ENCODE results near the gene B3GALNT1.
A peak's percentile ranks its signal among the peaks of the same experiment; 100 is the strongest.

Gene B3GALNT1

GRCh38 chr3:161073181-161073580 is 32.0 kb downstream of the B3GALNT1 start:
- DNase-seq (ENCODE audit: low spot score), result no peak

GRCh38 chr3:161072751-161073150 is 32.4 kb downstream of the B3GALNT1 start:
- no peak for DNase-seq (ENCODE audit: low spot score)

- no peak for DNase-seq (ENCODE audit: low spot score)
Observed at GRCh38 chr3:161072211-161072621, 32.9 kb downstream of the B3GALNT1 start.

GRCh38 chr3:161070980-161071663 is 34.0 kb downstream of the B3GALNT1 start:
- no peak for DNase-seq (ENCODE audit: low spot score)

GRCh38 chr3:161070252-161070930 is 34.8 kb downstream of the B3GALNT1 start:
- DNase-seq (ENCODE audit: low spot score), result no peak

- peak; percentile 54 for DNase-seq (ENCODE audit: low spot score)
Observed at GRCh38 chr3:161069511-161070251, 35.5 kb downstream of the B3GALNT1 start.

GRCh38 chr3:161067335-161067734 is 37.8 kb downstream of the B3GALNT1 start:
- DNase-seq (ENCODE audit: low spot score), result no peak

GRCh38 chr3:161066930-161067329 is 38.2 kb downstream of the B3GALNT1 start:
- no peak for DNase-seq (ENCODE audit: low spot score)

GRCh38 chr3:161064413-161064812 is 40.7 kb downstream of the B3GALNT1 start:
- no peak for DNase-seq (ENCODE audit: low spot score)

- no peak for DNase-seq (ENCODE audit: low spot score)
Observed at GRCh38 chr3:161054860-161055604, 50.1 kb downstream of the B3GALNT1 start.

- no peak for DNase-seq (ENCODE audit: low spot score)
Observed at GRCh38 chr3:161051856-161052255, 53.3 kb downstream of the B3GALNT1 start.

GRCh38 chr3:161050935-161051334 is 54.2 kb downstream of the B3GALNT1 start:
- no peak for DNase-seq (ENCODE audit: low spot score)

- no peak for DNase-seq (ENCODE audit: low spot score)
Observed at GRCh38 chr3:161049683-161050248, 55.4 kb downstream of the B3GALNT1 start.

- no peak for DNase-seq (ENCODE audit: low spot score)
Observed at GRCh38 chr3:161043336-161044035, 61.7 kb downstream of the B3GALNT1 start.

GRCh38 chr3:161042023-161042501 is 63.1 kb downstream of the B3GALNT1 start:
- no peak for DNase-seq (ENCODE audit: low spot score)

GRCh38 chr3:161038725-161039124 is 66.4 kb downstream of the B3GALNT1 start:
- no peak for DNase-seq (ENCODE audit: low spot score)

GRCh38 chr3:161035711-161036110 is 69.4 kb downstream of the B3GALNT1 start:
- DNase-seq (ENCODE audit: low spot score), result no peak

GRCh38 chr3:161034913-161035550 is 70.1 kb downstream of the B3GALNT1 start:
- peak; percentile 28 for DNase-seq (ENCODE audit: low spot score)

Measured in Ammon's horn (tissue), 1 donor.